ENCODE measurements around the gene NDUFV2. TPM values are rescaled to one million over a fixed set of nuclear protein-coding genes. Genes with fewer than 3 reads are reported as not detected.

The NDUFV2 gene
- total RNA-seq, 1 experiment from 2014 or later = 192 TPM

DNA sequence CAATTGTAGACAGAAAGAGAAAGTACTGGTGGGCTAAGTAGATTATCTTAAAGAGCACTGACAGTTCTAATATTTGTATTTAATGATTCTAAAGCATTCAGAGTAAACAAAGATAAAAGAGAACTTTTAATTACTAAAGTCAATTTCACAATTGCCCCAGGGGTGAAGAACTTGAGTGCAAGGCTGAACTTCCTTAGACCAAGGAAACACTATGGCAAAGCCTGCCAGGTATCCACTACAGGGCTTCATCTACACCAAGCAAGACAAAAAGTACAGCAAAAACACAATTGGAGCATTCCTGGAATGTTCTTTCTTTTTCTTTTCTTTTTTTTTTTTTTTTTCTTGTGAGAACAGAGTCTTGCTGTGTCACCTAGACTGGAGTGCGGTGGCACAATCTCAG is 46.9 kb upstream of the NDUFV2 start:
- Mint-ChIP-seq H3K27me3 (ENCODE audit: insufficient read depth, unreplicated experiment) (no peaks in the 10 kb centered on the region), H3K27ac (ENCODE audit: low read depth, unreplicated experiment) (peak overlapping the region; percentile 89), H3K9me3 (ENCODE audit: unreplicated experiment) (no peaks in the 10 kb centered on the region), H3K4me1 (ENCODE audit: insufficient read depth, unreplicated experiment) (peaks cover 16% of the 10 kb centered on the region), H3K4me3 (ENCODE audit: unreplicated experiment) (peak overlapping the region; percentile 21), H3K36me3 (ENCODE audit: insufficient read depth, unreplicated experiment) (no peaks in the 10 kb centered on the region)
- TF ChIP-seq, protein P1, sequence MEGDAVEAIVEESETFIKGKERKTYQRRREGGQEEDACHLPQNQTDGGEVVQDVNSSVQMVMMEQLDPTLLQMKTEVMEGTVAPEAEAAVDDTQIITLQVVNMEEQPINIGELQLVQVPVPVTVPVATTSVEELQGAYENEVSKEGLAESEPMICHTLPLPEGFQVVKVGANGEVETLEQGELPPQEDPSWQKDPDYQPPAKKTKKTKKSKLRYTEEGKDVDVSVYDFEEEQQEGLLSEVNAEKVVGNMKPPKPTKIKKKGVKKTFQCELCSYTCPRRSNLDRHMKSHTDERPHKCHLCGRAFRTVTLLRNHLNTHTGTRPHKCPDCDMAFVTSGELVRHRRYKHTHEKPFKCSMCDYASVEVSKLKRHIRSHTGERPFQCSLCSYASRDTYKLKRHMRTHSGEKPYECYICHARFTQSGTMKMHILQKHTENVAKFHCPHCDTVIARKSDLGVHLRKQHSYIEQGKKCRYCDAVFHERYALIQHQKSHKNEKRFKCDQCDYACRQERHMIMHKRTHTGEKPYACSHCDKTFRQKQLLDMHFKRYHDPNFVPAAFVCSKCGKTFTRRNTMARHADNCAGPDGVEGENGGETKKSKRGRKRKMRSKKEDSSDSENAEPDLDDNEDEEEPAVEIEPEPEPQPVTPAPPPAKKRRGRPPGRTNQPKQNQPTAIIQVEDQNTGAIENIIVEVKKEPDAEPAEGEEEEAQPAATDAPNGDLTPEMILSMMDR (IDR thresholded peaks at IDR 0.05; ENCODE audit: unreplicated experiment) = no peak
- CTCF ChIA-PET = interaction anchor here (0.6 to 1.8 kb wide), 9 partner anchors 57 to 427 kb away, joined by 3 to 7 read pairs (median 4); no protein-coding TSS in a partner anchor
- BruUV-seq (replicated peaks) = no TSS peak
- peak; percentile 69 for DNase-seq (ENCODE audit: unreplicated experiment)
- POLR2A ChIA-PET = interaction anchor here (0.5 to 1.9 kb wide), 19 partner anchors 10 to 394 kb away, joined by 3 to 13 read pairs (median 4); partner anchors contain the start of gene NDUFV2
- intact Hi-C loops (cut with micrococcal nuclease) = loop anchor here (1.0 to 5.0 kb wide), 3 partner anchors 73 to 400 kb away; no protein-coding TSS in a partner anchor

DNA sequence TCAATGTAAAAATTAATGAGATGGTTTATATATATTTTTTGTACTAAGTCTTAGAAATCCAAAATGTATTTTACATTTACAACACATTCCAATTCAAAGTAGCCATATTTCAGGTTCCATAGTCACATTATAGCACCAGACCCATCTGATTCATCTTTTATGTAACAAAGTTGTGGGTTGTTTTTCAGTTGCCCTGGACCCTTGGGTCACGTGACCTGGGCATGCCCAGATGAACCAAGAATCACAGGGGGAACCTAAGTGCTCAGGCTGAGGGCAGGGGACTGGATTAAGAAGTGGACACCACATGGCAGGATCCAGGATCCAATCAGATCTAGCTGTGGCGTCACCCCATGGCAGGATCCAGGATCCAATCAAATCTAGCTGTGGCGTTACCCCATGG is 44.9 kb upstream of the NDUFV2 start:
- ChIA-PET CTCF (interaction anchor here (1.0 kb wide), 1 partner anchor 16 kb away, joined by 7 read pairs; no protein-coding TSS in a partner anchor), POLR2A (interaction anchor here (0.6 to 1.6 kb wide), 4 partner anchors 10 to 384 kb away, joined by 3 to 4 read pairs (median 4); no protein-coding TSS in a partner anchor)
- no peak overlapping the region for H3K27ac Mint-ChIP-seq (ENCODE audit: low read depth, unreplicated experiment)
- no peaks in the 10 kb centered on the region for H3K27me3 Mint-ChIP-seq (ENCODE audit: insufficient read depth, unreplicated experiment)
- BruUV-seq (replicated peaks) = no TSS peak
- TF ChIP-seq, protein P1 (IDR thresholded peaks at IDR 0.05; ENCODE audit: unreplicated experiment) = no peak
- no peaks in the 10 kb centered on the region for H3K36me3 Mint-ChIP-seq (ENCODE audit: insufficient read depth, unreplicated experiment)
- intact Hi-C loops (cut with micrococcal nuclease) = loop anchor here (5.0 kb wide), 1 partner anchor 355 kb away; no protein-coding TSS in a partner anchor
- H3K4me1 Mint-ChIP-seq (ENCODE audit: insufficient read depth, unreplicated experiment) = peaks cover 16% of the 10 kb centered on the region
- no peaks in the 10 kb centered on the region for H3K9me3 Mint-ChIP-seq (ENCODE audit: unreplicated experiment)
- no peak overlapping the region for H3K4me3 Mint-ChIP-seq (ENCODE audit: unreplicated experiment)
- no peak for DNase-seq (ENCODE audit: unreplicated experiment)

DNA sequence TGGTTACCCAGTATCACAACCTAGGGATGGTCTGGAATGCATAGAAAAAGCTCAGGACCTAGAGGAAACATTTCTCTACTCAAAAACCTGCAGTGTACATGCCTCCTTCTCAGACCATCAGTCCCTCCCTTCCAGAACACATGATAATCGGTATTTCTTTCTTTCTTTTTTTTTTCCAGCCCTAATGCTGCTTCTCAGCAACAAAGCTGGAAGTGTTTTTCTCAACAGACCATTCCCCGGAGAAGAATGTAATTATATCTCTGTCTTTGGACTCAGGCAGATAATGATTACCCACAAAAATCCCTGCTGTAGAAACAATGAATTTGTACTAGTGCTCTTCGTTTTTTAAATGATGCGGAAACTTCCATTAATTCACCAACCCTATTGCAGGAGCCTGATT is 44.1 kb upstream of the NDUFV2 start:
- BruUV-seq (replicated peaks) = no TSS peak
- H3K4me3 Mint-ChIP-seq (ENCODE audit: unreplicated experiment) = no peak overlapping the region
- ChIA-PET CTCF (interaction anchor here (1.0 to 1.7 kb wide), 3 partner anchors 15 to 96 kb away, joined by 3 to 7 read pairs (median 4); no protein-coding TSS in a partner anchor), POLR2A (interaction anchor here (0.6 to 0.7 kb wide), 4 partner anchors 14 to 175 kb away, joined by 3 to 5 read pairs (median 4); no protein-coding TSS in a partner anchor)
- intact Hi-C loops (cut with micrococcal nuclease) = loop anchor here (5.0 kb wide), 1 partner anchor 356 kb away; no protein-coding TSS in a partner anchor
- no peak overlapping the region for H3K27ac Mint-ChIP-seq (ENCODE audit: low read depth, unreplicated experiment)
- no peaks in the 10 kb centered on the region for H3K36me3 Mint-ChIP-seq (ENCODE audit: insufficient read depth, unreplicated experiment)
- H3K27me3 Mint-ChIP-seq (ENCODE audit: insufficient read depth, unreplicated experiment) = no peaks in the 10 kb centered on the region
- TF ChIP-seq, protein P1 (IDR thresholded peaks at IDR 0.05; ENCODE audit: unreplicated experiment) = no peak
- no peaks in the 10 kb centered on the region for H3K9me3 Mint-ChIP-seq (ENCODE audit: unreplicated experiment)
- DNase-seq (ENCODE audit: unreplicated experiment) = no peak
- peaks cover 16% of the 10 kb centered on the region for H3K4me1 Mint-ChIP-seq (ENCODE audit: insufficient read depth, unreplicated experiment)

- no peaks in the 10 kb centered on the region for H3K27me3 Mint-ChIP-seq (ENCODE audit: insufficient read depth, unreplicated experiment)
- H3K36me3 Mint-ChIP-seq (ENCODE audit: insufficient read depth, unreplicated experiment) = no peaks in the 10 kb centered on the region
- no TSS peak for BruUV-seq (replicated peaks)
- no peak for DNase-seq (ENCODE audit: unreplicated experiment)
- CTCF ChIA-PET = interaction anchor here (1.1 kb wide), 1 partner anchor 10 kb away, joined by 4 read pairs; no protein-coding TSS in a partner anchor
- no peaks in the 10 kb centered on the region for H3K4me1 Mint-ChIP-seq (ENCODE audit: insufficient read depth, unreplicated experiment)
- H3K27ac Mint-ChIP-seq (ENCODE audit: low read depth, unreplicated experiment) = no peak overlapping the region
- H3K9me3 Mint-ChIP-seq (ENCODE audit: unreplicated experiment) = no peaks in the 10 kb centered on the region
- TF ChIP-seq, protein P1 (IDR thresholded peaks at IDR 0.05; ENCODE audit: unreplicated experiment) = no peak
- intact Hi-C loops (cut with micrococcal nuclease) = no loop called here
- POLR2A ChIA-PET = no interaction called here
- H3K4me3 Mint-ChIP-seq (ENCODE audit: unreplicated experiment) = no peak overlapping the region
These were observed 40.1 kb upstream of the NDUFV2 start for GRCh38 chr18:9062418-9062751.
